ENCODE data around the gene CARM1. TPM values are rescaled to one million over a fixed set of nuclear protein-coding genes. Genes with fewer than 3 reads are reported as not detected.

The CARM1 gene
- total and polyA plus RNA-seq, 2 donors (not counting 1 experiment from before 2014, with no cell fraction given), result 33.0 to 34.3 TPM

- ChIA-PET CTCF (interaction anchor here (0.6 to 1.6 kb wide), 2 partner anchors 28 to 719 kb away, joined by 3 read pairs; no protein-coding TSS in a partner anchor), POLR2A (no interaction called here)
- no peaks in the 10 kb centered on the region for H3K9me3 ChIP-seq (ENCODE audit: control extremely low read depth in 1 of 3, control insufficient read depth in 2 of 3, insufficient read depth in 1 of 3, low read length in 2 of 3)
- no peak overlapping the region for H3K4me3 ChIP-seq (ENCODE audit: control extremely low read depth in 1 of 5, extremely low read depth in 1 of 5, insufficient read depth in 1 of 5, low read depth in 2 of 5, low read length in 4 of 5)
- Mint-ChIP-seq H3K4me3 (no peak overlapping the region), H3K9me3 (ENCODE audit: insufficient read depth) (no peaks in the 10 kb centered on the region), H3K4me1 (no peaks in the 10 kb centered on the region), H3K27me3 (no peaks in the 10 kb centered on the region), H3K27ac (no peak overlapping the region)
- DNase-seq (no peak), ATAC-seq (ENCODE audit: low read depth) (no peak)
- WGBS (ENCODE audit: insufficient coverage), result 98% methylated on average over 17 of the region's 17 CpGs
- no peaks in the 10 kb centered on the region for H3K4me1 ChIP-seq (ENCODE audit: control insufficient read depth in 2 of 2, insufficient read depth in 2 of 2, low read length in 2 of 2)
- H3K9ac ChIP-seq (ENCODE audit: low read length), result no peak overlapping the region
- intact Hi-C loops (cut with micrococcal nuclease), result no loop called here
- no peaks in the 10 kb centered on the region for H3K27me3 ChIP-seq (replicated peaks in 1 of 4; ENCODE audit: control extremely low read depth in 1 of 4, control insufficient read depth in 3 of 4, insufficient read depth in 4 of 4, low read length in 3 of 4)
- peaks cover 6% of the 10 kb centered on the region for H3K79me2 ChIP-seq (ENCODE audit: control insufficient read depth, insufficient read depth, low read length)
- no peaks in the 10 kb centered on the region for H4K20me1 ChIP-seq (ENCODE audit: control insufficient read depth, insufficient read depth, low read length, poor library complexity, severe bottlenecking)
- TF ChIP-seq CTCF (IDR thresholded peaks at IDR 0.05) (no peak), EZH2 (IDR thresholded peaks at IDR 0.05; ENCODE audit: borderline replicate concordance, insufficient read depth, low read depth, low read length, poor library complexity, severe bottlenecking) (no peak)
- no peak overlapping the region for H3K4me2 ChIP-seq (replicated peaks; ENCODE audit: low read depth, low read length, poor library complexity, severe bottlenecking)
- H3K27ac ChIP-seq (ENCODE audit: low read length in 2 of 2), result no peak overlapping the region
- no peak overlapping the region for H2AFZ ChIP-seq (ENCODE audit: insufficient read depth, low read depth, low read length, poor library complexity, severe bottlenecking)
- H3K36me3 ChIP-seq (replicated peaks in 1 of 2; ENCODE audit: control extremely low read depth in 1 of 2, control insufficient read depth in 1 of 2, extremely low read depth in 1 of 2, insufficient read depth in 2 of 2, low read length in 1 of 2), result peaks cover 0 to 31% of the 10 kb centered on the region in 2 experiments
Observed at GRCh38 chr19:10908380-10908960, 37.1 kb downstream of the CARM1 start.

GRCh38 chr19:10911579-10912363 lies 40.4 kb downstream of the CARM1 start:
- Histone ChIP-seq H3K9ac (ENCODE audit: low read length) (no peak overlapping the region), H4K20me1 (ENCODE audit: control insufficient read depth, insufficient read depth, low read length, poor library complexity, severe bottlenecking) (no peaks in the 10 kb centered on the region), H3K4me1 (ENCODE audit: control insufficient read depth in 2 of 2, insufficient read depth in 2 of 2, low read length in 2 of 2) (no peaks in the 10 kb centered on the region), H3K4me3 (ENCODE audit: control extremely low read depth in 1 of 5, extremely low read depth in 1 of 5, insufficient read depth in 1 of 5, low read depth in 2 of 5, low read length in 4 of 5) (no peak overlapping the region), H3K9me3 (ENCODE audit: control extremely low read depth in 1 of 3, control insufficient read depth in 2 of 3, insufficient read depth in 1 of 3, low read length in 2 of 3) (no peaks in the 10 kb centered on the region), H3K79me2 (ENCODE audit: control insufficient read depth, insufficient read depth, low read length) (no peaks in the 10 kb centered on the region), H3K27ac (ENCODE audit: low read length in 2 of 2) (no peak overlapping the region), H3K36me3 (replicated peaks in 1 of 2; ENCODE audit: control extremely low read depth in 1 of 2, control insufficient read depth in 1 of 2, extremely low read depth in 1 of 2, insufficient read depth in 2 of 2, low read length in 1 of 2) (peaks cover 0 to 39% of the 10 kb centered on the region in 2 experiments), H3K4me2 (replicated peaks; ENCODE audit: low read depth, low read length, poor library complexity, severe bottlenecking) (no peak overlapping the region), H3K27me3 (replicated peaks in 1 of 4; ENCODE audit: control extremely low read depth in 1 of 4, control insufficient read depth in 3 of 4, insufficient read depth in 4 of 4, low read length in 3 of 4) (no peaks in the 10 kb centered on the region), H2AFZ (ENCODE audit: insufficient read depth, low read depth, low read length, poor library complexity, severe bottlenecking) (no peak overlapping the region)
- DNase-seq, result no peak
- H3K9me3 Mint-ChIP-seq (ENCODE audit: insufficient read depth), result no peaks in the 10 kb centered on the region
- ChIA-PET CTCF (interaction anchor here (1.4 kb wide), 1 partner anchor 48 kb away, joined by 3 read pairs; no protein-coding TSS in a partner anchor), POLR2A (no interaction called here)
- WGBS (ENCODE audit: insufficient coverage), result 98% methylated on average over 31 of the region's 31 CpGs
- ATAC-seq (ENCODE audit: low read depth), result no peak
- no peaks in the 10 kb centered on the region for H3K27me3 Mint-ChIP-seq
- no peaks in the 10 kb centered on the region for H3K4me1 Mint-ChIP-seq
- no peak for TF ChIP-seq CTCF (IDR thresholded peaks at IDR 0.05)
- no peak for TF ChIP-seq EZH2 (IDR thresholded peaks at IDR 0.05; ENCODE audit: borderline replicate concordance, insufficient read depth, low read depth, low read length, poor library complexity, severe bottlenecking)
- H3K27ac Mint-ChIP-seq, result no peak overlapping the region
- intact Hi-C loops (cut with micrococcal nuclease), result no loop called here
- no peak overlapping the region for H3K4me3 Mint-ChIP-seq
